Measurements from ENCODE around the gene CCT4.
"Not testable (repeated sequence)": the region's sequence is repeated elsewhere in the genome, so short reads cannot be mapped to it uniquely, and the experiment has no call there.

CCT4 gene

DNA sequence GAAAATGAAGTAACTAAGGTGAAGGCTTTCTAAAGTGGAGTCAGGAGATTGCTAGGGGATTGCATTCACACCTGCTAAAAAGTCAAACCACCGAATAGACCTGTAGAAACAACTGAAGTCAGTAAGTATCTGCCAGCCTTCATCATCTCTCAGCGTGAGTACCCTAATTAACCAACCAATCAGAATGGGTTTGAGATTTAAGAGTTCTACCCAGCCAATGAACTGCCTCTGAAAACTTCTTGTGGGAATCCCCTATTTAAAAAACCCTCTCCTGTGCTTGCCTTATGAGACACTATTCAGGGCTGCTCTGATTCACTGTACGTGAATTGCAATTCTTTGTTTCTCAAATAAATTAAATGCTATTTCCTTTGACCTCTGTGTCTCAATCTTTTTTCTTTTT is 31.2 kb downstream of the CCT4 start:
- peaks cover 21% of the 10 kb centered on the region for H3K36me3 Mint-ChIP-seq (ENCODE audit: low read depth)
- H3K27ac Mint-ChIP-seq = no peak overlapping the region
- no peak overlapping the region for H3K4me3 Mint-ChIP-seq
- H3K4me1 Mint-ChIP-seq (ENCODE audit: low read depth) = peaks cover 15% of the 10 kb centered on the region
- peaks cover 5% of the 10 kb centered on the region for H3K27me3 Mint-ChIP-seq
- intact Hi-C loops (cut with micrococcal nuclease) = loop anchor here (10.0 kb wide), 1 partner anchor 162 kb away; no protein-coding TSS in a partner anchor
- H3K9me3 Mint-ChIP-seq = no peaks in the 10 kb centered on the region

DNA sequence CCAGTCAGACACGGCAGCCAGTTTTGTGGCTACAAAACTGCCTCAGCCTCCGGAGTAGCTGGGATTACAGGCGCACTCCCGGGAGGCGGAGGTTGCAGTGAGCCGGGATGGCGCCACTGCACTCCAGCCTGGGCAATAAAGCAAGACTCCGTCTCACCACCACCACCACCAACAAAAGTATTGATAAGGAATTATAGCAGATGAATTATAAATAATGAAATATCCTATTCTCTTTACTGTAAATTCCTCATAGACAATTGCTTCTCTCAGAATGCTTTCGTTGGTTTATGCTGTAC is 33.2 kb downstream of the CCT4 start:
- intact Hi-C loops (cut with micrococcal nuclease) = loop anchor here (2.0 to 10.0 kb wide), 3 partner anchors 34 to 316 kb away; partner anchors contain the start of genes CCT4 and XPO1
- H3K9me3 Mint-ChIP-seq = no peaks in the 10 kb centered on the region
- H3K4me1 Mint-ChIP-seq (ENCODE audit: low read depth) = peaks cover 15% of the 10 kb centered on the region
- H3K4me3 Mint-ChIP-seq = peak overlapping the region; percentile 100
- peak overlapping the region; percentile 89 for H3K27ac Mint-ChIP-seq
- peaks cover 5% of the 10 kb centered on the region for H3K27me3 Mint-ChIP-seq
- peaks cover 17% of the 10 kb centered on the region for H3K36me3 Mint-ChIP-seq (ENCODE audit: low read depth)

DNA sequence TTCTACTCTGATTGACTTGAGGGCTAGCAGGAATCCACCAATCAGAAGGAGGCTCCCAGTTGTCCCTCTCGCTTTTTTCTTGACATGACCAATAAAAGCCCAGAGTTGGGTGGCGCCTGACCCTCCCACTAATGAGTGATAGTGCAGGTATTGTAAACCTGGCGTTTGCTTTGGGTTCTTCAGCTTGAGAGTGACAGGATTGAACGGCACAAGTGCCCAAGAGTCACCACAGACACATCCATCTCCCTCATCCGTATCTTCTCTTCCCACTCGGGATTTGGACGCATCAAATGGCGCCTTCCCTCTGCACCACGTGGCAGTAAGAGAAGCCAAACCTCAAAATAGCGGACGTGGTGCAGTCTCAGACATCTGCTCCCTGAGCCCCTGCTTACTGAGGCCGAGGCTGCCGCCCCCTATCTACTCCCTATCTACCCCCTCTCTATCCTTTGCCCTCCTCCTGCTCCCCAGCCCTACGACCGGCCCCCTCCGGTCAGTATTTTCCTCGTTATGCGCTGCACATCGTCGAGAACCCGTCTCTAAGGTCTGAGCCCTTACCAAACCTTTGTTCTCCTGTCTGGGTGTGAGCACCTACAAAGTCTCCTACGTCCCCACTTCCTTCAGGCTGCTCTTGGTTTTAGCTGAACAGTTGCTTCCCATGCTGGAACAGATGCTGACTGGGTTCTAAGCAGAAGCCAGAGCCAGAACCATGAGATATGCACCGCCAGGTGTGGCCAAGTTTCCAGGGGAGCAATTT is 33.7 kb downstream of the CCT4 start:
- Mint-ChIP-seq H3K27ac (peak overlapping the region; percentile 89), H3K36me3 (ENCODE audit: low read depth) (peaks cover 17% of the 10 kb centered on the region), H3K27me3 (peaks cover 5% of the 10 kb centered on the region), H3K4me3 (peak overlapping the region; percentile 100), H3K9me3 (no peaks in the 10 kb centered on the region), H3K4me1 (ENCODE audit: low read depth) (peaks cover 15% of the 10 kb centered on the region)
- intact Hi-C loops (cut with micrococcal nuclease) = loop anchor here (1.0 to 10.0 kb wide), 4 partner anchors 34 to 316 kb away; partner anchors contain the start of genes CCT4 and XPO1

DNA sequence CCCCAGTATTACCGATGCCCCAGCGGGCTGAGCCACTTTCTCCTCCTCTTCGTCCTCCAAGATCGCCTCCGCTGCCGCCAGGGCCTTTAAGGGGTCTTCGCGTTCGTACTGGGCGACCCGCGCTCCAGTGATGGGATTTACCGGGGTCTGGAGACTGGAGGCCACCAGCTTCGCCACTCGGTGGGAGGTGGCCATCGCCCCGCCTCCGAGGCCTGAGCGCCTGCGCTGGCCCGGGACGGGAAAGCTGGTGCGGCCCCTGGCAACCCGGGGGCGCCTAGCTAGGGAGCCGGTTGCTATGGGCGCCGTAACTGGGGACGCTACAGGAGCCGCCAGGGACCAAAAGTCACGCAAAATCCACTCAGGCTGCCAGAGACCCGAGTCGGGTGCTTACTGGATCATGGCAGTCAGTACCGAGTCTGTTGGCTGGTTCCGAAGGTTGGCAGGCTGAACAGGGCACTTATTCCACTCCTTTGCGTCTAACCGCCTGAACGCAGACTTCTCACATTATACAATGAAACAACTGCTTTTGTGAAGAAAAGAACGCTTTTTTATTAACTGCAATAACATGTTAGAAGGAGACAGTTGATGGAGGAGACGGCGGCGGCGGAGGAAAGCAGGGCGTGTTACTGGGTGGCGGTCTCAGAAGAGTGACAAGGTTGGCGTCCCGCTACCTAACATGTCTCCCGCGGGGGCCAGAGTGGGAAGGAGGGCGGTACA is 34.5 kb downstream of the CCT4 start, which contains the start of gene FAM161A:
TSS of gene FAM161A (minus strand) at position 214 of the 717 bp plus-strand sequence. CDS start at position 195, 19 bp downstream.
- H3K36me3 Mint-ChIP-seq (ENCODE audit: low read depth) = peaks cover 17% of the 10 kb centered on the region
- intact Hi-C loops (cut with micrococcal nuclease) = loop anchor here (1.0 to 10.0 kb wide), 4 partner anchors 35 to 315 kb away; partner anchors contain the start of genes CCT4 and XPO1

DNA sequence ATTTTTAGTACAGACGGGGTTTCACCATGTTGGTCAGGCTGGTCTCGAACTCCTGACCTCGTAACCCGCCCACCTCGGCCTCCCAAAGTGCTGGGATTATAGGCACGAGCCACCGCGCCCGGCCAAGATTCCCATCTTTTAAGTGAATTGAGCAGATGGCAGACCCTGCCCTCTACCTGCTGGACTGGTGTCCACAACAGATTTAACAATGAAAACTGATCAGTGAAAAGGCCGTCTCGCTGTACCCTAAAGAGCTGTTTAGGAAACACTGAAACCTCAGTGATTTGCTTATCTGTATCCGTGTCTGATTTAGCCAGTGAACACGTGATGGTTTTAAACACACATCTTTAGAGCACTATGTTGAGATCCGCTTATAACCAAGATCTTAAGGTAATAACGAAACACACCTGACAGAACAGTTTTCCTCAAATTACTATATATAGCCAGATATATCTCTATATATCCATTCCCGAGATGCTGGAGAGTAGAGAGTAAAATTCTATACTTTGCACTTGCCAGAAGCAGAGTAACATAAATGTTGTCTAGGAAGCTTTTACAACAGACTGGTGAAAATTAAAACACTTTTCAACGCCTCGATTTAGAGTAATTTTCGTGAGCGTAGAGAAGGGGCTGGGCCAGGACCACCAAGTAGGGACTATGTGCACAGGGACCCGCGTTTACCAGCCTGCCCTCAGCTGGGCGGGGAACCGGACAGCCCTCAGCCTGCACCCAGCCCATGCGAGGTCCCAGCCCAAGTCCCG is 35.2 kb downstream of the CCT4 start:
- no peaks in the 10 kb centered on the region for H3K9me3 Mint-ChIP-seq
- H3K4me3 Mint-ChIP-seq = peak overlapping the region; percentile 100
- peaks cover 5% of the 10 kb centered on the region for H3K27me3 Mint-ChIP-seq
- intact Hi-C loops (cut with micrococcal nuclease) = loop anchor here (10.0 kb wide), 1 partner anchor 158 kb away; no protein-coding TSS in a partner anchor
- peak overlapping the region; percentile 89 for H3K27ac Mint-ChIP-seq
- H3K4me1 Mint-ChIP-seq (ENCODE audit: low read depth) = peaks cover 15% of the 10 kb centered on the region
- peaks cover 17% of the 10 kb centered on the region for H3K36me3 Mint-ChIP-seq (ENCODE audit: low read depth)

More for the DNA sequence above, 34.5 kb downstream of the CCT4 start, which contains the start of gene FAM161A:
- Mint-ChIP-seq H3K9me3 (no peaks in the 10 kb centered on the region), H3K27me3 (peaks cover 5% of the 10 kb centered on the region), H3K4me3 (peak within 1 kb of the TSS; percentile 100), H3K4me1 (ENCODE audit: low read depth) (peaks cover 15% of the 10 kb centered on the region), H3K27ac (peak within 1 kb of the TSS; percentile 89)

DNA sequence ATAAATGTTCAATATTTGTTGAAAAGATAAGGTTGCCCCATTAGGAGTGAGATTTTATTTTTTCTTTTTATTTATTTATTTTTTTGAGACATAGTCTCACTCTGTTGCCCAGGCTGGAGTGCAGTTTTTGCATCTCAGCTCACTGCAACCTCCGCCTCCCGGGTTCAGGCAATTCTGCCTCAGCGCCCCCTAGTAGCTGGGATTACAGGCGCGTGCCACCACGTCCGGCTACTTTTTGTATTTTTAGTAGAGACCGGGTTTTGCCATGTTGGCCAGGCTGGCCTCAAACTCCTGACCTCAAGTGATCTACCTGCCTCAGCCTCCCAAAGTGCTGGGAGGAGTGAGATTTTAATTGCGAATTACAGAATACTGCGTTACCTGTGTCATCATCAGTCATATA is 37.2 kb downstream of the CCT4 start:
- not testable (repeated sequence) for H3K27me3 Mint-ChIP-seq, H3K9me3 Mint-ChIP-seq, H3K4me3 Mint-ChIP-seq, H3K27ac Mint-ChIP-seq
- Mint-ChIP-seq H3K36me3 (ENCODE audit: low read depth) (peaks cover 17% of the 10 kb centered on the region), H3K4me1 (ENCODE audit: low read depth) (peaks cover 15% of the 10 kb centered on the region)
- intact Hi-C loops (cut with micrococcal nuclease) = loop anchor here (10.0 kb wide), 1 partner anchor 156 kb away; no protein-coding TSS in a partner anchor

DNA sequence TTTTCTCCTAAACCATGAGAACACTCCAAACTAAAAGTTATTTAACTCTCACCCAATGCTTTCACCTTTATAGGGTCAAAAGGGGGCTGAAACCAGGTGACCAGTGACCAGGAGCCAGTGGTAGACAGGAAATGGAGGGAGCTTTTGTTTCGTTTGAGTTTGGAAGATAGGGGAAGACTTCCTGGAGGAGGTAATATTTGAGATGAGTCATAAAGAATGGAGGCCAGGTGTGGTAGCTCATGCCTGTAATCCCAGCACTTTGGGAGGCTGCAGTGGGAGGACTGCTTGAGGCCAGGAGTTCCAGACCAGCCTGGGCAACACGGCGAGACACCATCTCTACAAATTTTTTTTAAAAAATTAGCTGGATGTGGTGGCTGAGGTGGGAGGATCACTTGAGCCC is 43.1 kb downstream of the CCT4 start:
- H3K27me3 Mint-ChIP-seq = no peaks in the 10 kb centered on the region
- H3K36me3 Mint-ChIP-seq (ENCODE audit: low read depth) = no peaks in the 10 kb centered on the region
- H3K27ac Mint-ChIP-seq = no peak overlapping the region
- H3K4me3 Mint-ChIP-seq = no peak overlapping the region
- intact Hi-C loops (cut with micrococcal nuclease) = no loop called here
- no peaks in the 10 kb centered on the region for H3K4me1 Mint-ChIP-seq (ENCODE audit: low read depth)
- no peaks in the 10 kb centered on the region for H3K9me3 Mint-ChIP-seq

DNA sequence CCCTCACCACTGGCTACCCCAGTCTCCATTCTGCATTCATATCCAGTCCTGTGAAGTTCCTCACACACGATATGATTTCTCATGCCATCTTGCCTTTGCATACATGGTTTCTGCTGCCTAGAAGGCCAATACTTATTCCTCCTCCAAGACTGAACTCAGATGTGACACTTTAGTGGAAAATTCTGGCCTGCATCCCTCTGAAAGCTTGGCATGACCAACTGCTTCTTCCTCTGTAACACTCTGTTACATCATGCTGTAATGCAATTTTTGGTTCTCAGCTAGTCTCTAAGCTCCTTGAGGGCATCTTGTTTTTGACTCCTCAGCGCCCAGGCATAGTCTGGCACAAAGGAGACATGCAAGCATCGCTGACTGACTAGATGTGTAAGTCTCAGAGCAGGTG is 47.2 kb downstream of the CCT4 start:
- H3K4me3 Mint-ChIP-seq = no peak overlapping the region
- H3K27me3 Mint-ChIP-seq = no peaks in the 10 kb centered on the region
- no peaks in the 10 kb centered on the region for H3K4me1 Mint-ChIP-seq (ENCODE audit: low read depth)
- H3K27ac Mint-ChIP-seq = no peak overlapping the region
- intact Hi-C loops (cut with micrococcal nuclease) = no loop called here
- no peaks in the 10 kb centered on the region for H3K9me3 Mint-ChIP-seq
- no peaks in the 10 kb centered on the region for H3K36me3 Mint-ChIP-seq (ENCODE audit: low read depth)

DNA sequence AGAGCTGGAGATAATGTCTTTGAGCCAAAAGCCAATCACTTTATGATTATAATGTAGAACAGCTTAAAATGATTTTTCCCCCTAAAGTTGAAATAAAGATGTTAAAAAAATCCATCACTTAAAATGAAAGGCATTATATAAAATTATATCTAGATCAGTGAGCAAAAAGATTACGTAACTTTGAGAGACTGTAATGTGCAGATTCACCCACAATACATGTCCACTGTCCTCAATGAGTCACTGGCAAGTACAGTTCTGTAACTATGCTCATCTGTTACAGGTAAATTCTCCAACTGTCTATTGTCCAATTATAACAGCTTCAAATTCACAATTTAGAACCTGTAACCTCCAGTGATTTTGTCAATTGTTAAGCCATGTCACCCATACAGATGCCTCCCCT is 53.6 kb downstream of the CCT4 start:
- H3K4me1 Mint-ChIP-seq (ENCODE audit: low read depth) = no peaks in the 10 kb centered on the region
- H3K9me3 Mint-ChIP-seq = no peaks in the 10 kb centered on the region
- H3K27me3 Mint-ChIP-seq = no peaks in the 10 kb centered on the region
- H3K4me3 Mint-ChIP-seq = no peak overlapping the region
- intact Hi-C loops (cut with micrococcal nuclease) = no loop called here
- no peak overlapping the region for H3K27ac Mint-ChIP-seq
- H3K36me3 Mint-ChIP-seq (ENCODE audit: low read depth) = no peaks in the 10 kb centered on the region

DNA sequence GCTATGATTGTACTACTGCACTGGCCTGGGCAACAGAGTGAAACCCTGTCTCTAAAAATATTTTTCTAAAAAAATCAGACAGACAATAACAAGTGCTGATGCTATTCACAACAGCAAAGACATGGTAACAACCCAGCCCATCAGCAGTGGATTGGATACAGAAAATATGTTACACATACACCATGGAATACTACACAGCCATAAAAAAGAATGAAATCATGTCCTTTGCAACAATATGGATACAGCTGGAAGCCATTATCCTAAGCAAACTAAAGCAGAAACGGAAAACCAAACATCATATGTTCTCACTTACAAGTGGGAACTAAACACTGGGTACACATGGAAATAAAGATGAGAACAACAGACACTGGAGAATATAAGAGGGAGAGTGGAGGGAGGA is 54.5 kb downstream of the CCT4 start:
- Mint-ChIP-seq H3K9me3 (no peaks in the 10 kb centered on the region), H3K4me1 (ENCODE audit: low read depth) (no peaks in the 10 kb centered on the region), H3K36me3 (ENCODE audit: low read depth) (no peaks in the 10 kb centered on the region), H3K27ac (no peak overlapping the region), H3K4me3 (no peak overlapping the region), H3K27me3 (no peaks in the 10 kb centered on the region)
- intact Hi-C loops (cut with micrococcal nuclease) = no loop called here

DNA sequence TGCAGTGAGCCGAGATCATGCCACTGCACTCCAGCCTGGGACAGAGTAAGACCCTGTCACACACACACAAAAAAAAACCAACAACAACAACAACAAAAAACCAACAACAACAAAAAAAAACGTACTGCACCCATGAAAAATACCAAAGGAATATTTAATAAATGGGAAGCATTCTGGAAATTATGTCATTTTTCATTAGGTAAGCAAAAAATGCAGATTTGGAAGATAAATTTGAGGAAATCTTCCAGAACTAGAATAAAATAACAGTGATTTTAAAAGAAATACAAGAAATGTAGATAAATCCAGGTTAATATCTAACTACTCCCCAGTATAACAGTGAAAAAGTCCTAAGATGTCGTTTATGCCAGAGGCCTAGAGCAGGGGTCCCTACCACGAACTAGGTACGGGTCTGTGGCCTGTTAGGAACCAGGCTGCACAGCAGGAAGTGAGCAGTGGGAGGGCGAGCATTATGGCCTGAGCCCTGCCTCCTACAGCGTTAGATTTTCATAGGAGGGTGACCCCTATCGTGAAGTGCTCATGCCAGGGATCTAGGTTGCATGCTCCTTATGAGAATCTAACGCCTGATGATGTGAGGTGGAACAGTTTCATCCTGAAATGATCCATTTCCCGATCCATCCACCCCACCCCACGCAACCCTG is 56.1 kb downstream of the CCT4 start:
- Mint-ChIP-seq H3K27ac (no peak overlapping the region), H3K4me3 (no peak overlapping the region), H3K36me3 (ENCODE audit: low read depth) (no peaks in the 10 kb centered on the region), H3K27me3 (no peaks in the 10 kb centered on the region), H3K4me1 (ENCODE audit: low read depth) (no peaks in the 10 kb centered on the region), H3K9me3 (no peaks in the 10 kb centered on the region)
- intact Hi-C loops (cut with micrococcal nuclease) = no loop called here

DNA sequence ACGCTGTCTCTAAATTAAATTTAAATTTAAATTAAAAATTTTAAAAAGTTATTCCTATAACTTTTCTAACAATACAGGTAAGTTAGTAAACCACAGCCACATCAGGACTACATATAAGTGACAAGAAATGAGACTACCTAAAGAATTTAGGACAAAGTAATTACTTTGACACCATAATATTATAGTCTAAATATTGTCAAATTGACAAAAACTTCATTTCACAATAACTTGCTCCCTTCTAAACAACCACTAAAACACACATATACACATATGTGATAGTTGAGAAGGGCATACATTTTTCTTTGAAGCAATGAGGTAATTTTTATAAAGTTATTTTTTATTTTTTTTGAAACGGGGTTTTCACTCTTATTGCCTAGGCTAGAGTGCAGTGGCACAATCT is 66.2 kb downstream of the CCT4 start:
- Mint-ChIP-seq H3K27ac (no peak overlapping the region), H3K27me3 (no peaks in the 10 kb centered on the region), H3K9me3 (no peaks in the 10 kb centered on the region), H3K36me3 (ENCODE audit: low read depth) (no peaks in the 10 kb centered on the region), H3K4me3 (no peak overlapping the region), H3K4me1 (ENCODE audit: low read depth) (no peaks in the 10 kb centered on the region)
- intact Hi-C loops (cut with micrococcal nuclease) = no loop called here
